ENCODE measurements around the gene SLC2A5. TPM values are rescaled to one million over a fixed set of nuclear protein-coding genes. Genes with fewer than 3 reads are reported as not detected.

The SLC2A5 gene
- total RNA-seq, 1 donor, result 63.8 TPM

- DNase-seq (ENCODE audit: low read depth in 2 of 3, low spot score in 2 of 3), result no peak
These were observed 4.2 kb downstream of the SLC2A5 start for GRCh38 chr1:9065213-9065751.

DNA sequence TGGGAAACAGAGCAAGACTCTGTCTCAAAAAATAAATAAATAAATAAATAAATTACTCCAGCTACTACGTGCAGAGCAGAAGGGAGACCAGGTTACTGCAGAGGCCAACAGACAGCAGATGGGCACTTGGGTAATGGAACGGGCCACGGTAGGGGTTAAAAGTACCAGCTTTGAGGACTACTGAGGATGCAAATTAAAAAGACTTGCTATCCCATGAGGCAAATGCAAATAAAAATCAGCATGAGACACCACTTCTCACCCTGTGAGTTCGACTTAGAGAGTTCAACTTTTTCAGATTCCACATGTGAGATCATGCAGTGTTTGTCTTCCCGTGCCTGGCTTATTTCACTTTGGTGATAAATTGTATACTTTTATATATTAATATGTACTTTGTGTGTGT lies 6.6 kb downstream of the SLC2A5 start:
- DNase-seq (ENCODE audit: low read depth in 2 of 3, low spot score in 2 of 3), result no peak

GRCh38 chr1:9062021-9062471 lies 7.4 kb downstream of the SLC2A5 start:
- no peak for DNase-seq (ENCODE audit: low read depth in 2 of 3, low spot score in 2 of 3)

GRCh38 chr1:9061252-9061960 lies 8.0 kb downstream of the SLC2A5 start:
- no peak for DNase-seq (ENCODE audit: low read depth in 2 of 3, low spot score in 2 of 3)

DNA sequence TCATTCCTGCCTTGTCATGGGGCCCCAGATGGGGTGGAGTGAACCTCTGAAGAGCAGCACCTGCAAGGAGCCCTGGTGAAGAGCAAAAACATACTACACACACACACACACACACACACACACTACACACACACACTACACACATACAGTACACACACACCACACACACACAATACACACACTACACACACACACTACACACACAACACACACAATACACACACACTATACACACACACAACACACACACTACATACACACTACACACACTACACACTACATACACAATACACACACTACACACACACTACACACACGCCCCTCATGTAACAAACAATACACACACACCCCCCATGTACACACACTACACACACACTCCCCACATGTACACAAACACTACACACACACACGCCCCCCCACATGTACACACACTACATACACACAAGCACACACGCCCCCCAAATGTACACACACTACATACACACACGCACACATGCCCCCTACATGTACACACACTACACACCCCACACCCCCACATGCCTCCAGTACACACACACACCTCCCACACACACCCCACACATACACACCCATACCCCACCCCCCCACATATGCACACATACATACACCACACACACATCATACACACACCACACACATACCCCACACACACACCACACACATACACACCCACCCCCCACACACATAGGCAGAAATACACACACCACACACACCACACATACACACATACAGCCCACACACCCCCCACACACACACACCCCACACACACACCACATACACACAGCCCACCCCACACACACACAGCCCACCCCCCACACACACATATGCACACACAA lies 9.3 kb downstream of the SLC2A5 start:
- DNase-seq (ENCODE audit: low read depth in 2 of 3, low spot score in 2 of 3), result peak in 1 of 3 donors; percentile 28

DNA sequence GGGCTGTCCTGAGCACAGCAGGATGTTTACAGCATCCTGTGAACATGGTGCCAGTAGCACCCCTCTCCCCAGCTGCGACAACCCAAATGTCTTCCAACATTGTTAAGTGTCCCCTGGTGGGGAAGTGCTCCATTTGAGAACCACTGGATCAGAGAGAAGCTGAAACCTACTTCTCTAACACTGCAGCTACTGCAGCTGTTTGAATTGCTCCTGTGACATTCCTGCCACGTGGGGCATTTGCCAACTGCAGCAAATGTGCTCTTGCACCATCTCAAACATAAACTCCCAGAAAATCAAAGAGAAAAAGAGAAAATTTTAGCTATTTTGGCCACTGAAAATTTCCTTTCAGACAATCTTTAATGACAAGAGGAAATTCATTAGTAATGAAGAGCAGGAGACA lies 11.0 kb downstream of the SLC2A5 start:
- no peak for DNase-seq (ENCODE audit: low read depth in 2 of 3, low spot score in 2 of 3)

DNA sequence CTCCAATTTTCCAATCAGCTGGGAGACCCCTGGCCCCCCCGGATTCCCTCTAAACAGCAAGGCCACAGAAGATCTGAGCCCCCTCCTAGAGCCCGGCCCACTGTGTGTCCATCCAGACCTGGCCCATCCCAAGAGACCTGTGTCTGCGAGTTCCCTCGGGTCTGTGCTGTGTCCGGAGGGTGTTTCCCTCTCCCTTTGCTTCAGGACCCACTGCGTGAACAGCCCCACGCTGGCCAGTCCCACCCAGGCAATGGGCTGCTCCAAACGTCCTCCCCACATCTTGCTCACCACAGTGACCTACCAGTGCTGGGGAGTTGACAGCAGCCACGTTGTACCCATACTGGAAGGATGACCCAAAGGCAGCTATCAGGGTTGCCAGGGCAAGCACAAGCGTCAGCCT lies 11.6 kb downstream of the SLC2A5 start:
- no peak for DNase-seq (ENCODE audit: low read depth in 2 of 3, low spot score in 2 of 3)

- no peak for DNase-seq (ENCODE audit: low read depth in 2 of 3, low spot score in 2 of 3)
These were observed 17.0 kb downstream of the SLC2A5 start for GRCh38 chr1:9052272-9053049.

DNA sequence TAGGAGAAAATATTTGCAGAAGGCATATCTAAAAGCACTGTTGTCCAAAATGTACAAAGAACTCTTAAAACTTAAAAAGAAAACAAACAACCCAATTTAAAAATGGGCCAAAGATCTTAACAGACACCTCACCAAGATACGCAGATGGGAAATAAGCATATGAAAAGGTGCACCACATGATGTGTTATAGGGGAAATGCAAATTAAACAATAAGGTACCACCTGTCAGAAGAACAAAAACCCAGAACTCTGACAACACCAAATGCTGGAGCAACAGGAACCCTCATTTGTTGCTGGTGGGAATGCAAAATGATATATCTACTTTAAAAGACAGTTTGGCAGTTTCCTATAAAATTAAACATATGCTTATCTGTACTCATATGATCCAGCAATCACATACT lies 18.1 kb downstream of the SLC2A5 start:
- DNase-seq (ENCODE audit: low read depth in 2 of 3, low spot score in 2 of 3), result no peak

GRCh38 chr1:9050803-9051202 lies 18.6 kb downstream of the SLC2A5 start:
- DNase-seq (ENCODE audit: low read depth in 2 of 3, low spot score in 2 of 3), result no peak

- DNase-seq (ENCODE audit: low read depth in 2 of 3, low spot score in 2 of 3), result no peak
These were observed 20.9 kb downstream of the SLC2A5 start for GRCh38 chr1:9048551-9048950.

GRCh38 chr1:9047019-9047418 lies 22.4 kb downstream of the SLC2A5 start:
- DNase-seq (ENCODE audit: low read depth in 2 of 3, low spot score in 2 of 3), result no peak

- DNase-seq (ENCODE audit: low read depth in 2 of 3, low spot score in 2 of 3), result no peak
These were observed 23.4 kb downstream of the SLC2A5 start for GRCh38 chr1:9045861-9046510.

DNA sequence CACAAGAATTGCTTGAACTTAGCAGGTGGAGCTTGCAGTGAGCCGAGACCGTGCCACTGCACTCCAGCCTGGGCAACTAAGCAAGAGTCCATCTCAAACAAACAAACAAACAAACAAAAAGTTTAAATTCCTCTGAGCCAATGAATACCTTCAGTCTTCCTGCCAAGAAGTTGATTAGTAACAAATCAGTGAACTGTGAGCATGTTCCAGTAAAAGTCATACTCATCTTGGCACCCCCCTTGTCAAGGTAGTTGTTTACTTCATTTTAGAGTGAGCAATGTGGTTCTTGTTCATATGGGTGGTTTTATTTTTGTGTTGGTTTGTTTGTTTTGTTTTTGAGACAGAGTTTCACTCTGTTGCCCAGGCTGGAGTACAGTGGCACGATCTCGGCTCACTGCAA lies 25.2 kb downstream of the SLC2A5 start:
- no peak for DNase-seq (ENCODE audit: low read depth in 2 of 3, low spot score in 2 of 3)

GRCh38 chr1:9042272-9042671 lies 27.2 kb downstream of the SLC2A5 start:
- no peak for DNase-seq (ENCODE audit: low read depth in 2 of 3, low spot score in 2 of 3)

DNA sequence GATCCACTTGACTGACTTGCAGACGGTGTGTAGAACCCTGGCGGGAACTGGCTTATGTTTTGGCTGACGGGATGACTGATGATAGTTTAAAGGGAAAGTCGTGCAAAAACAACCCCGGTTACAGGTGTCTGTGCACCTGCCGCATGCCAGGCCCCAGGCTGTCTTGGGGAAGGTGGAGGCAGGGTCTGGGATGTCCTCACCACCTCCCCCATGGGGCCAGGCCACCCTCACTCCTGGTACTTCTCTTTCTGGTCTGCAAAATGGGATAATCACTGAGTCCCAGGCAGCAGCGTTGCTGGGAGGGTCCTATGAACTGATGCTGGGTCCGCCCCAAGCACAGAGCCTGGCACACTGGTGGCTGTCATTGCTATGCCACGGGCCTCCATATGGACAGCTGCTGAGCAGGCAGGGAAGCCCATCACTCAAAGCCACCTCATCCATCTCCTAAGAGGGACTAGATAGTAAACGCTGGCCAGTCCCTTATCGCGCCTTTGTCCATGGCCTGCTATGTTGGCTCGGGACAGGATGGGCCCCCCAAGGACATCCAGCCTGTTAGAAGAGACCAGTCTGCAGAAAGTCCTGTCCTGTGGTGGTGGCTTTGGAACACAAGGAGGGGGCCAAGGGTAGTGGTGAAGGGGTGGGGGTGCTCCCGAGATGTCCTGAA lies 28.2 kb downstream of the SLC2A5 start:
- no peak for DNase-seq (ENCODE audit: low read depth in 2 of 3, low spot score in 2 of 3)

- DNase-seq (ENCODE audit: low read depth in 2 of 3, low spot score in 2 of 3), result no peak
These were observed 28.8 kb downstream of the SLC2A5 start for GRCh38 chr1:9040659-9041030.

DNA sequence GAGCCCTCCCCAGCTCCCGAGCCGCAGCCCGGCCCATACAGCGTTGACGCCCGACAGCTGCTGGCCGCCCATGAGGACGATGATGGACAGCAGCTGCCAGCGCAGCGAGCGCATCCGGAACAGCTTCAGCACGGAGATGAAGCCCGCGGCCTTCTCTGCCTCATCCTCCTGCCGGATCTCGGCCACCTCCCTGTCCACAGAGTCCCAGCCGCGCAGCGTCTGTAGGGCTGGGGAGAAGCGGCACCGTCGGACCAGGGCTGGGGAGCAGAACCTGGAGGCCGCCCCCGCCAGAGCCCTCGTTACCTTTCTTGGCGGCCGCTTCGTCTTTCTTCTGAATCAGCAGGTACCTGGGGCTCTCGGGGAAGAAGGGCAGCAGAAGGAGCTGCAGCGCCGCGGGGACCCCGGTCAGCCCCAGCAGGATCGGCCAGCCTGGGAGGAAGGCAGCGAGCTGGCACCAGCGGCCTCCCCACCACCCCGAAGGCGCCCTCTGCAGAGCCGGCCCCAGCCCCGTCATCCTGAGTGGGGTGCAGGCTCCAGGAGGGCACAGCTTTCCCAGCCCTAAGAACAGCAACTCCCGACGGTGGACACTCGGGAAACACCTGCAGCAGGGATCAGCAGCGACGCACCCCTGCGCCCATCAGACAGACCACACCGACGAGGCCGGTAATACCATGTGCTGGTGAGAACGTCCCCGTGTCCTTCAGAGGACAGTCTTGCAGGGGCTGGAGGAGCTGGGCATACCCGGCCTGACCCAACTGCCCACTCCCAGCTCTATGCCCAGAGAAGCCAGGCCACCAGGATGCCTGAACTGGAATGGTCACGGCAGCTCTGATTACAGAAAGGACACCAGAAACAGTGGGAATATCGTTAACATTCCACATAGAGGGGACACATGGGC lies 29.4 kb downstream of the SLC2A5 start:
- no peak for DNase-seq (ENCODE audit: low read depth in 2 of 3, low spot score in 2 of 3)
